Activated CD8-positive, alpha-beta memory T cell treated with anti-CD3 and anti-CD28 coated beads for 1 hour (primary cell): ENCODE results near the gene RARG.

ENCODE experiments used
- DNase-seq, 2 donors: peaks; one replicate each; pipeline ENCODE4 v3.0.0-alpha.2; 2020; ENCODE audit warnings: low read depth in 1 of 2; ENCODE audit errors: extremely low read depth in 1 of 2

The RARG gene

DNA sequence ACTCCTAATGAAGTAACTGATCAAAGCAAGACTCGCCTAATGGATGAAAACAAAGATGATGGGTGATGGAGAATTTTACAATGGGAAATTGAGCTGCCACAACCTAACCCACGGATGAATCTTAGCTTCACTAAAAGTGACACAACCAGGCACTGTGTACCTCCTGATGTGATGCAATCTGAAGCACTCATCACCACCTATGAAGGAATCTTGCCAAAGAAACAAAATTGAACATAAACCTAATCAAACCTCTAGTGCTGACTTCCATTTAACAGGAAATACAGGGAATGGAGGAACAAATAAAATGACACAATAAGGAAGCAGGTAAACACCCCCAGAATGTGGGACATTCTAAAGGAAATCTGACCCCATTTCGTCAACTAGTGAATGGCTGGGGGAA is 13.3 kb upstream of the RARG start:
- no peak for DNase-seq

- no peak for DNase-seq
Measured at GRCh38 chr12:53244337-53244736, 12.3 kb upstream of the RARG start.

GRCh38 chr12:53241623-53242412 is 9.8 kb upstream of the RARG start:
- DNase-seq, result no peak

DNA sequence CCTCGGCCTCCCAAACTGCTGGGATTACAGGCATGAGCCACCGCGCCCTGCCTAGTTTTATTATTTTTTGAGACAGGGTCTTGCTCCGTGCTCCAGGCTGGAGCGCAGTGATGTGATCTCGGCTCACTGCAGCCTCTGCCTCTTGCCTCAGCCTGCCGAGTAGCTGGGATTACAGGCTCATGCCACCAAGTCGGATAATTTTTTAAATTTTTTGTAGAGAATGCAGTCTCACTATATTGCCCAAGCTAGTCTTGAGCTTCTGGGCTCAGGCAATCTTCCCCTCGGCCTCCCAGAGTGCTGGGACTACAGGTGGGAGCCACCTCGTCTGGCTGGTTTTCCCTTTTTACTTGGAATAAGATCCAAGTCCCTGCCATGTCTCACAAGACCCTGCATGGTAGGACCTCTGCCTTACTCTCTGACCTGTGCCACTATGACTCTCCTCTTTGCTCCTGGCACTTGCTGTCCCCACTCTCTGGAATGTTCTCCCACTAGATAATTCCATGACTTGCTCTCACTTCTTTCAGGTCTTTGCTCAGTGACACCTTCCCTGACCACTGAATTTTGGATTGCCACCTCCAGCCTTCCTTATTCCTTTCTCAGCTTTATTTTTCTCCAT is 7.7 kb upstream of the RARG start:
- DNase-seq, result no peak

- no peak for DNase-seq
Measured at GRCh38 chr12:53236443-53237111, 4.6 kb upstream of the RARG start.

GRCh38 chr12:53235742-53236442 is 3.9 kb upstream of the RARG start:
- DNase-seq, result no peak

- no peak for DNase-seq
Measured at GRCh38 chr12:53235164-53235563, 3.2 kb upstream of the RARG start.

- DNase-seq, result no peak
Measured at GRCh38 chr12:53234271-53234914, 2.4 kb upstream of the RARG start.

DNA sequence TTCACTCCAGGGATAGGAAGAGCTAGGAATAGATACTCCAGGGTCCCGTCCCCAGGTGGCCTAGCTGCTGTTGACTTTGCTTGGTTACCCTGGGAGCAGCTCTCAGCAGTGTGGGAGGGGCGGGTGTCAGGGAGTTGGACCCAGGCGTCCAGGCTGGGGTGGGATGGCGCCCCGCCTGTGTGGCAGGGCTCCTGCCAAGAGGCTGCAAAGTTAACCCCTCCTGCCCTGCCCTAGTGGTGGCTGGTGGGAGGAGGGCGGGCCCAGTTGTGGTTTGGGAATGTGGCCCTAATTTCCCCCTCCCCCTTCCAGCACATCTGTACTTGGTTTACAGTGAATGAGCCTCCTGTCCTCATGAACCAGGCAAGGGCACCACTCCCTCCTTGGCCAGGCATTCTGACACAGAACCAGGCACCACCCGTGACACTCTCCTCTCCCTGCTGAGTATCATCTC is 1.7 kb upstream of the RARG start:
- DNase-seq, result no peak

GRCh38 chr12:53232646-53233461 is 845 bp upstream of the RARG start:
- DNase-seq, result no peak

- no peak for DNase-seq
Measured at GRCh38 chr12:53231671-53231920, 413 bp downstream of the RARG start.

- DNase-seq, result no peak
Measured at GRCh38 chr12:53230108-53230845, 1.7 kb downstream of the RARG start.

DNA sequence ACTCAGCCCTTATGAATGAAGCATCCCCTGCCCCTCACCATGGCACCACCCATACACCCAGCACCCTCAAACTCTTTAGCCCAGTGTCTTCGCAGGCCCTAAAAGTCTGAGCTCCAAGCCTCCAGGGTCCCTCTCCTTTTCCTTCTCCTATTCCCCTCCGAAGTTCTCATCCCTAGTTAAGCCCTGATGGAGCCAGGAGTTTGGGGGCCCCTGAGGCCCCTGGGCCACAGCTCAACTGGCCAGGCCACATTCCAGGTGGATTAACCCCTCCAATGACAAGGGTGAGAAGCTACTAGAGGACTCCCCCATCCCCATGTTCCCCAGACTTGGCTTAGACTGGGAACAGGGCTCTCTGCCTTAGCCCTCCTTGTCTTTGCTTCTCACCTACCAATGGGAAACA is 2.6 kb downstream of the RARG start:
- DNase-seq, result no peak

GRCh38 chr12:53227836-53228235 is 4.2 kb downstream of the RARG start:
- no peak for DNase-seq

DNA sequence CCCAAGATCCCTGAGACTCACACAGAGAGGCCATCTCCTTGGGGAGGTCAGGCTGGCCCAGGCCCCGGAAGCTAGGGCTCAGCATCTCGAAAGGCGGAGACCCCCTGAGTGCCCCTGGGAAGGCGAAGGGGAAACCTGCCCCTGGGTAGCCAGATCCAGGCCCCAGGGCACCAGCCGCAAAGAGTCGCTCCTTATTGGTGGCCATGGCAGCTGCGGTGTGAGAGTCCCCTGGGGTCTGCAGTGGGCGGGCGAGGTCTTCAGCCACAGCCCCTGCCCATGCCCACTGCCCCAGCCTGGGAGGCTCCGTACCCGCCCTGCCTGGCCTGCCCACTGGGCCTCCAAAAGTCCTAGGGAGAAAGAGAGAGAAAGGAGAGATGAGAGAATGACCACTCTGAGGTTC is 4.7 kb downstream of the RARG start:
- DNase-seq, result no peak

GRCh38 chr12:53226815-53227214 is 5.2 kb downstream of the RARG start:
- no peak for DNase-seq

DNA sequence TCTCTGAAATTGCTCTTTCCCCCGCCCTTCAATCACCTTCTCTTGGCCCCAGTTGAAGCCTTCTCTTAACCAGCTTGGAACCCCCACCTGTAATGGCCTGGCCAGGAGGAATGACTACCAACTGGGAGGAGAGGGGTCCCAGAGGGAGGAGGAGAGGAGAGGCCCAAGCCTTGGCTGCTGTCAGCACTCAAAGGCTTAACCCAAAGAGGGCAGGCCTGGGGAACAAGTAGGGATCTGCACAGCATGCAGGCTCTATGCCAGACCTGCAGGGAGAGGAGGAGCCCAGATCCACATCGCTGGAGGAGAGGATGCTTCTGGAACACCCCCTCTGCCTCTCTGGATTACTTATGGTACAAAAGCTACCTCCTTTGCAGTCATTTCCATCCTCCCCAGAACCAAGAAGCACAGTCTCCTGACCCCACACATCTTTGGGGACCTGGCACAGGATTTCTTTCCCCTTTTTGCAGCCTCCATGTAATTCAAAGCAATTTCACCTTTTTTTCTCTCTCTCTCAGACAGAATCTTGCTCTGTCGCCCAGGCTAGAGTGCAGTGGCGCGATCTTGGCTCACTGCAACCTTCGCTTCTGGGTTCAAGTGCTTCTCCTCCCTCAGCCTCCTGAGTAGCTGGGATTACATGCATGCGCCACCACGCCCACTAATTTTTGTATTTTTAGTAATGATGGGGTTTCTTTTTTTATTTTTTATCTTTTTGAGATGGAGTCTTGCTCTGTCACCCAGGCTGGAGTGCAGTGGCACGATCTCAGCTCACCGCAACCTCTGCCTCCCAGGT is 6.2 kb downstream of the RARG start:
- DNase-seq, result no peak

DNA sequence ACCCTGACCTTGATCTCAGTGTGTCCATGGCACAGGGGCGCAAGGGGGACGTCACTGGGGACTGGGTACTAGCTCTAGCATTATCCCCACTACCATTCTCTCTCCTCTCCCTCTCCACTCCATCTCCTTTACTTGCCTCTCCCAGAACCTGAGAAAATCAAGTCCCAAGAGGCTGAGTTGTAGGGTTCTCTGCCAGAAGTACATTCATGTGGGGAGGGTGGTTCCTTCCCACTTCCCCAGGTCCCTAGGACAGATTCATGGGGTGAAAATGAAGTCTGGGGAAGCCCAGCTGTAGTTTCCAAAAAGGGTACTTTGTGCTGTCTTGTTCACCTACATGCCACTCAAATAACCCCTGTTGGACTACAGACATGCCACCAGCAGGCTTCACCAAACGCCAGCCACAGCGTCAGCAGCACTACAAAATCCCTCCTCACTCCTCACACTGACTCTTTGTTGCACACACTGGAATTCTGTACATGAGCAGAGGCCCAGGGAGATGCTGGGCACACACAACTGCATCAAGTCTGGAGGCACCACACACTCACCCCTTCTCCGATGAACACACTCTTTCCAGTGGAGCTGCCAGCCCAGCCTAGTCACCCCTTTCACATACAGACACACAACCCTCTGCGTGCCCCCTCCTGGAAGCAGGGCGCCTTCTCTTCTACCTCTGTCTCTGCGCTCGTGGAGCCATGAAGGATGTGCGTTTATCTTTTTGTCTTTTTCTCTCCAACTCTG is 6.9 kb downstream of the RARG start:
- DNase-seq, result no peak
